ENCODE data around the gene ACTMAP. TPM values are rescaled to one million over a fixed set of nuclear protein-coding genes. Genes with fewer than 3 reads are reported as not detected.

ACTMAP gene
- total and polyA plus RNA-seq, 2 of the 13 experiments (the other 11 are each of a cell fraction or from before 2014, with no cell fraction given) = 2.2 to 7.9 TPM

DNA sequence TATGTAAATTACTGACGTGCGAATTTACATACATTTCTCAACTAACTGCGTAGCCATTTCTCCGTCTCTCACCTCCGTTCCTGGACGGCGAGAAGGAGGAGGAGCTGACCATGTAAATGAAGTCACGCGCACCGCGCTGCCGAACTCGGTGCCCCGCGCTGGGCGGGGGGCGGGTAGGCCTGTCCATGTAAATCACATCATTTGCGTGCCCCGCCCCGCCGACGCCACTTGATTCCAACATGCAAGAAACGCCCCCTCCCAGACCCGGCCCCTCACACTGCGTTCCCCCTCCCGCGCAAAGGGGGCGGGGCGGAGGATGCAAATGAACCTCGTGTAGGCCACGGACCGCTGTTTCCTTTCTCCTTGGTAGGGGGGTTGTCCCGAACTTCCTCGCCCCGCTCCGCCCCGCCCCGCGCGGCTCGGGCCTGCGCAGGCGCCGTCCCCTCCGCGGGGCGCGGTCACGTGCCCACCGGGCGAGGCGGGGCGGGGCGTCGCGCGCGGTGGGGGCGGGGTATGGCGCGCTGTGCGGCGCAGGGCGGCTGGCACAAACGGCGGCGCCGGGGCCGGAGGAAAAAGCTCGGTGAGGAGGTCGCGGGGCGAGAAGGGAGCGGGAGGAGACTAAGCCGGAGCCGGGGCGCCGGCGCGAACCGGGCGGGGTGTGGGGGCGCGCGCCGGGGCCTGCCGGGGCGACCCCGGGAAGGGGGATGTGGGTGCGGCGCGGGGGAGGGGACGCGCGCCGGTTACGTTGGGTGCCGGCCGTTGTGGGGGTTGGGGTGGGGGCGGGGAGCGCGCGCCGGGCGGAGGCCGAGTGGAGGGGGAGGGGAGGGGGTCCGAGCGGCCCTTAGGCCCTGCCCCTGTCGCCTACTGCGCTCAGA lies 48.6 kb upstream of the ACTMAP start, which contains the start of gene EGLN2 (continued):
- TF ChIP-seq, protein P1, sequence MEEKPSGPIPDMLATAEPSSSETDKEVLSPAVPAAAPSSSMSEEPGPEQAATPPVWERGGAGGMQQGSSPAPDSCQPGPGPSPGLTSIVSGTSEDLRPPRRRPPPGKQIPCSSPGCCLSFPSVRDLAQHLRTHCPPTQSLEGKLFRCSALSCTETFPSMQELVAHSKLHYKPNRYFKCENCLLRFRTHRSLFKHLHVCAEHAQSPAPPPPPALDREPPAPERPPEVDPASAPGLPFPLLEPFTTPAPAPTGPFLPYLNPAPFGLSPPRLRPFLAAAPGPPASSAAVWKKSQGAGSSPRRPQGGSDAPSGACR (CRISPR knock-in tag; IDR thresholded peaks at IDR 0.05) = no peak
- TF ChIP-seq U2AF1 (optimal IDR thresholded peaks at IDR 0.05; ENCODE audit: low read depth, low read length) (no peak), ZBTB38 (CRISPR knock-in tag; IDR thresholded peaks at IDR 0.05) (no peak), SRY (CRISPR knock-in tag; IDR thresholded peaks at IDR 0.05) (no peak), ATRX (CRISPR knock-in tag; IDR thresholded peaks at IDR 0.05; ENCODE audit: borderline replicate concordance) (no peak), HNRNPH1 (optimal IDR thresholded peaks at IDR 0.05; ENCODE audit: low read depth, low read length) (no peak), ISL2 (CRISPR knock-in tag; IDR thresholded peaks at IDR 0.05) (peak; percentile 12; the same call in 1 of the 2 replicates), ZNF724P (CRISPR knock-in tag; IDR thresholded peaks at IDR 0.05; ENCODE audit: borderline replicate concordance) (no peak), GPN1 (CRISPR knock-in tag; IDR thresholded peaks at IDR 0.05; ENCODE audit: borderline replicate concordance) (no peak), ZNF496 (CRISPR knock-in tag; IDR thresholded peaks at IDR 0.05; ENCODE audit: insufficient replicate concordance) (no peak), ZNF589 (CRISPR knock-in tag; conservative IDR thresholded peaks at IDR 0.05) (no peak)
- TF ChIP-seq, protein P2, sequence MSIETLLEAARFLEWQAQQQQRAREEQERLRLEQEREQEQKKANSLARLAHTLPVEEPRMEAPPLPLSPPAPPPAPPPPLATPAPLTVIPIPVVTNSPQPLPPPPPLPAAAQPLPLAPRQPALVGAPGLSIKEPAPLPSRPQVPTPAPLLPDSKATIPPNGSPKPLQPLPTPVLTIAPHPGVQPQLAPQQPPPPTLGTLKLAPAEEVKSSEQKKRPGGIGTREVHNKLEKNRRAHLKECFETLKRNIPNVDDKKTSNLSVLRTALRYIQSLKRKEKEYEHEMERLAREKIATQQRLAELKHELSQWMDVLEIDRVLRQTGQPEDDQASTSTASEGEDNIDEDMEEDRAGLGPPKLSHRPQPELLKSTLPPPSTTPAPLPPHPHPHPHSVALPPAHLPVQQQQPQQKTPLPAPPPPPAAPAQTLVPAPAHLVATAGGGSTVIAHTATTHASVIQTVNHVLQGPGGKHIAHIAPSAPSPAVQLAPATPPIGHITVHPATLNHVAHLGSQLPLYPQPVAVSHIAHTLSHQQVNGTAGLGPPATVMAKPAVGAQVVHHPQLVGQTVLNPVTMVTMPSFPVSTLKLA (IDR thresholded peaks at IDR 0.05) = peak; percentile 81
- TF ChIP-seq, protein P3, sequence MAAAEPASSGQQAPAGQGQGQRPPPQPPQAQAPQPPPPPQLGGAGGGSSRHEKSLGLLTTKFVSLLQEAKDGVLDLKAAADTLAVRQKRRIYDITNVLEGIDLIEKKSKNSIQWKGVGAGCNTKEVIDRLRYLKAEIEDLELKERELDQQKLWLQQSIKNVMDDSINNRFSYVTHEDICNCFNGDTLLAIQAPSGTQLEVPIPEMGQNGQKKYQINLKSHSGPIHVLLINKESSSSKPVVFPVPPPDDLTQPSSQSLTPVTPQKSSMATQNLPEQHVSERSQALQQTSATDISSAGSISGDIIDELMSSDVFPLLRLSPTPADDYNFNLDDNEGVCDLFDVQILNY (CRISPR knock-in tag; conservative IDR thresholded peaks at IDR 0.05) = no peak
- TF ChIP-seq, protein P4, sequence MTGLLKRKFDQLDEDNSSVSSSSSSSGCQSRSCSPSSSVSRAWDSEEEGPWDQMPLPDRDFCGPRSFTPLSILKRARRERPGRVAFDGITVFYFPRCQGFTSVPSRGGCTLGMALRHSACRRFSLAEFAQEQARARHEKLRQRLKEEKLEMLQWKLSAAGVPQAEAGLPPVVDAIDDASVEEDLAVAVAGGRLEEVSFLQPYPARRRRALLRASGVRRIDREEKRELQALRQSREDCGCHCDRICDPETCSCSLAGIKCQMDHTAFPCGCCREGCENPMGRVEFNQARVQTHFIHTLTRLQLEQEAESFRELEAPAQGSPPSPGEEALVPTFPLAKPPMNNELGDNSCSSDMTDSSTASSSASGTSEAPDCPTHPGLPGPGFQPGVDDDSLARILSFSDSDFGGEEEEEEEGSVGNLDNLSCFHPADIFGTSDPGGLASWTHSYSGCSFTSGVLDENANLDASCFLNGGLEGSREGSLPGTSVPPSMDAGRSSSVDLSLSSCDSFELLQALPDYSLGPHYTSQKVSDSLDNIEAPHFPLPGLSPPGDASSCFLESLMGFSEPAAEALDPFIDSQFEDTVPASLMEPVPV (CRISPR knock-in tag; IDR thresholded peaks at IDR 0.05) = no peak
- TF ChIP-seq, protein P5, sequence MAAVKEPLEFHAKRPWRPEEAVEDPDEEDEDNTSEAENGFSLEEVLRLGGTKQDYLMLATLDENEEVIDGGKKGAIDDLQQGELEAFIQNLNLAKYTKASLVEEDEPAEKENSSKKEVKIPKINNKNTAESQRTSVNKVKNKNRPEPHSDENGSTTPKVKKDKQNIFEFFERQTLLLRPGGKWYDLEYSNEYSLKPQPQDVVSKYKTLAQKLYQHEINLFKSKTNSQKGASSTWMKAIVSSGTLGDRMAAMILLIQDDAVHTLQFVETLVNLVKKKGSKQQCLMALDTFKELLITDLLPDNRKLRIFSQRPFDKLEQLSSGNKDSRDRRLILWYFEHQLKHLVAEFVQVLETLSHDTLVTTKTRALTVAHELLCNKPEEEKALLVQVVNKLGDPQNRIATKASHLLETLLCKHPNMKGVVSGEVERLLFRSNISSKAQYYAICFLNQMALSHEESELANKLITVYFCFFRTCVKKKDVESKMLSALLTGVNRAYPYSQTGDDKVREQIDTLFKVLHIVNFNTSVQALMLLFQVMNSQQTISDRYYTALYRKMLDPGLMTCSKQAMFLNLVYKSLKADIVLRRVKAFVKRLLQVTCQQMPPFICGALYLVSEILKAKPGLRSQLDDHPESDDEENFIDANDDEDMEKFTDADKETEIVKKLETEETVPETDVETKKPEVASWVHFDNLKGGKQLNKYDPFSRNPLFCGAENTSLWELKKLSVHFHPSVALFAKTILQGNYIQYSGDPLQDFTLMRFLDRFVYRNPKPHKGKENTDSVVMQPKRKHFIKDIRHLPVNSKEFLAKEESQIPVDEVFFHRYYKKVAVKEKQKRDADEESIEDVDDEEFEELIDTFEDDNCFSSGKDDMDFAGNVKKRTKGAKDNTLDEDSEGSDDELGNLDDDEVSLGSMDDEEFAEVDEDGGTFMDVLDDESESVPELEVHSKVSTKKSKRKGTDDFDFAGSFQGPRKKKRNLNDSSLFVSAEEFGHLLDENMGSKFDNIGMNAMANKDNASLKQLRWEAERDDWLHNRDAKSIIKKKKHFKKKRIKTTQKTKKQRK (IDR thresholded peaks at IDR 0.05; ENCODE audit: low read length) = no peak
- TF ChIP-seq, protein P6, sequence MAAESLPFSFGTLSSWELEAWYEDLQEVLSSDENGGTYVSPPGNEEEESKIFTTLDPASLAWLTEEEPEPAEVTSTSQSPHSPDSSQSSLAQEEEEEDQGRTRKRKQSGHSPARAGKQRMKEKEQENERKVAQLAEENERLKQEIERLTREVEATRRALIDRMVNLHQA (CRISPR knock-in tag; IDR thresholded peaks at IDR 0.05) = no peak
- TF ChIP-seq, protein P7, sequence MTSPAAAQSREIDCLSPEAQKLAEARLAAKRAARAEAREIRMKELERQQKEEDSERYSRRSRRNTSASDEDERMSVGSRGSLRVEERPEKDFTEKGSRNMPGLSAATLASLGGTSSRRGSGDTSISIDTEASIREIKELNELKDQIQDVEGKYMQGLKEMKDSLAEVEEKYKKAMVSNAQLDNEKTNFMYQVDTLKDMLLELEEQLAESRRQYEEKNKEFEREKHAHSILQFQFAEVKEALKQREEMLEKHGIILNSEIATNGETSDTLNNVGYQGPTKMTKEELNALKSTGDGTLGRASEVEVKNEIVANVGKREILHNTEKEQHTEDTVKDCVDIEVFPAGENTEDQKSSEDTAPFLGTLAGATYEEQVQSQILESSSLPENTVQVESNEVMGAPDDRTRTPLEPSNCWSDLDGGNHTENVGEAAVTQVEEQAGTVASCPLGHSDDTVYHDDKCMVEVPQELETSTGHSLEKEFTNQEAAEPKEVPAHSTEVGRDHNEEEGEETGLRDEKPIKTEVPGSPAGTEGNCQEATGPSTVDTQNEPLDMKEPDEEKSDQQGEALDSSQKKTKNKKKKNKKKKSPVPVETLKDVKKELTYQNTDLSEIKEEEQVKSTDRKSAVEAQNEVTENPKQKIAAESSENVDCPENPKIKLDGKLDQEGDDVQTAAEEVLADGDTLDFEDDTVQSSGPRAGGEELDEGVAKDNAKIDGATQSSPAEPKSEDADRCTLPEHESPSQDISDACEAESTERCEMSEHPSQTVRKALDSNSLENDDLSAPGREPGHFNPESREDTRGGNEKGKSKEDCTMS (CRISPR knock-in tag; conservative IDR thresholded peaks at IDR 0.05) = no peak
